ENCODE data around the gene MEDAG.

- TF ChIP-seq CTCF (IDR thresholded peaks at IDR 0.05; ENCODE audit: low read depth, low read length): no peak
- no peak for TF ChIP-seq EZH2phosphoT487 (IDR thresholded peaks at IDR 0.05; ENCODE audit: low read depth)
These were observed at the start of gene MEDAG for GRCh38 chr13:30905932-30906383.
